Panc1 (cell line): ENCODE data around the gene NDEL1.

Source experiments
- SIN3A ChIP-seq: IDR thresholded peaks from 2 replicates; pipeline ENCODE4 v1.6.1; 2012; ENCODE audit warnings: low read depth, mild to moderate bottlenecking, low read length, moderate library complexity, borderline replicate concordance; ENCODE audit not compliant: insufficient read depth
- TF ChIP-seq, protein P1 (sequence below): fragments of 450-650 bp; IDR thresholded peaks from 2 replicates; pipeline ENCODE4 v1.5.1; 2017; ENCODE audit warnings: mild to moderate bottlenecking
- TF ChIP-seq, protein P2 (sequence below), 2 experiments: IDR thresholded peaks; 2 replicates each; pipeline ENCODE4 v1.6.1; 2011 to 2012; ENCODE audit warnings: low read depth in 2 of 2, control low read depth in 1 of 2, low read length in 1 of 2, mild to moderate bottlenecking in 1 of 2, moderate library complexity in 1 of 2; ENCODE audit not compliant: insufficient read depth in 1 of 2

DNA sequence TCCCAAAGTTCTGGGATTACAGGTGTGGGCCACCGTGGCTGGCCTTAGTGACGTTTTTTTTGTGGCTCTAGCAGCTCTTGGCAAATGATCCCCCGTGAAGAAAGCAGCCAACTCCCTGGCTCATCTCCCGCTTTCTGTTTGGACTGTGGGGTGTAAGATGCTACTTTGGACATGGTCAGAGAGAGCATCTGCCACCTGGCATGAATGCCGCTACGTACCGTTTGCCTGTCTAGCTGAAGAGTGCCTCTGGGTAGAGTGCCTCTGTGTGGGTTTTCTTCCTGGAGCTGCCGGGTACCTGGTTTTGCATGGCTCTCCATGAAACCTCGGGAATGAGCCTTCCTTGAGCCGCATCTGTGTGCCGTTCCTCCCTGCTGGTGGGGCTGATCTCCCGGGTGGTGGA, 34.3 kb downstream of the NDEL1 start:
- TF ChIP-seq, protein P1, sequence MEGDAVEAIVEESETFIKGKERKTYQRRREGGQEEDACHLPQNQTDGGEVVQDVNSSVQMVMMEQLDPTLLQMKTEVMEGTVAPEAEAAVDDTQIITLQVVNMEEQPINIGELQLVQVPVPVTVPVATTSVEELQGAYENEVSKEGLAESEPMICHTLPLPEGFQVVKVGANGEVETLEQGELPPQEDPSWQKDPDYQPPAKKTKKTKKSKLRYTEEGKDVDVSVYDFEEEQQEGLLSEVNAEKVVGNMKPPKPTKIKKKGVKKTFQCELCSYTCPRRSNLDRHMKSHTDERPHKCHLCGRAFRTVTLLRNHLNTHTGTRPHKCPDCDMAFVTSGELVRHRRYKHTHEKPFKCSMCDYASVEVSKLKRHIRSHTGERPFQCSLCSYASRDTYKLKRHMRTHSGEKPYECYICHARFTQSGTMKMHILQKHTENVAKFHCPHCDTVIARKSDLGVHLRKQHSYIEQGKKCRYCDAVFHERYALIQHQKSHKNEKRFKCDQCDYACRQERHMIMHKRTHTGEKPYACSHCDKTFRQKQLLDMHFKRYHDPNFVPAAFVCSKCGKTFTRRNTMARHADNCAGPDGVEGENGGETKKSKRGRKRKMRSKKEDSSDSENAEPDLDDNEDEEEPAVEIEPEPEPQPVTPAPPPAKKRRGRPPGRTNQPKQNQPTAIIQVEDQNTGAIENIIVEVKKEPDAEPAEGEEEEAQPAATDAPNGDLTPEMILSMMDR, result no peak
- TF ChIP-seq, protein P2, sequence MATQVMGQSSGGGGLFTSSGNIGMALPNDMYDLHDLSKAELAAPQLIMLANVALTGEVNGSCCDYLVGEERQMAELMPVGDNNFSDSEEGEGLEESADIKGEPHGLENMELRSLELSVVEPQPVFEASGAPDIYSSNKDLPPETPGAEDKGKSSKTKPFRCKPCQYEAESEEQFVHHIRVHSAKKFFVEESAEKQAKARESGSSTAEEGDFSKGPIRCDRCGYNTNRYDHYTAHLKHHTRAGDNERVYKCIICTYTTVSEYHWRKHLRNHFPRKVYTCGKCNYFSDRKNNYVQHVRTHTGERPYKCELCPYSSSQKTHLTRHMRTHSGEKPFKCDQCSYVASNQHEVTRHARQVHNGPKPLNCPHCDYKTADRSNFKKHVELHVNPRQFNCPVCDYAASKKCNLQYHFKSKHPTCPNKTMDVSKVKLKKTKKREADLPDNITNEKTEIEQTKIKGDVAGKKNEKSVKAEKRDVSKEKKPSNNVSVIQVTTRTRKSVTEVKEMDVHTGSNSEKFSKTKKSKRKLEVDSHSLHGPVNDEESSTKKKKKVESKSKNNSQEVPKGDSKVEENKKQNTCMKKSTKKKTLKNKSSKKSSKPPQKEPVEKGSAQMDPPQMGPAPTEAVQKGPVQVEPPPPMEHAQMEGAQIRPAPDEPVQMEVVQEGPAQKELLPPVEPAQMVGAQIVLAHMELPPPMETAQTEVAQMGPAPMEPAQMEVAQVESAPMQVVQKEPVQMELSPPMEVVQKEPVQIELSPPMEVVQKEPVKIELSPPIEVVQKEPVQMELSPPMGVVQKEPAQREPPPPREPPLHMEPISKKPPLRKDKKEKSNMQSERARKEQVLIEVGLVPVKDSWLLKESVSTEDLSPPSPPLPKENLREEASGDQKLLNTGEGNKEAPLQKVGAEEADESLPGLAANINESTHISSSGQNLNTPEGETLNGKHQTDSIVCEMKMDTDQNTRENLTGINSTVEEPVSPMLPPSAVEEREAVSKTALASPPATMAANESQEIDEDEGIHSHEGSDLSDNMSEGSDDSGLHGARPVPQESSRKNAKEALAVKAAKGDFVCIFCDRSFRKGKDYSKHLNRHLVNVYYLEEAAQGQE (IDR thresholded peaks at IDR 0.05; ENCODE audit: insufficient read depth in 1 of 2, low read depth in 2 of 2, low read length in 1 of 2), result no peak
- no peak for TF ChIP-seq SIN3A
